ENCODE measurements around the gene ORM1.
"Not testable (repeated sequence)": the region's sequence is repeated elsewhere in the genome, so short reads cannot be mapped to it uniquely, and the experiment has no call there.

Gene ORM1

DNA sequence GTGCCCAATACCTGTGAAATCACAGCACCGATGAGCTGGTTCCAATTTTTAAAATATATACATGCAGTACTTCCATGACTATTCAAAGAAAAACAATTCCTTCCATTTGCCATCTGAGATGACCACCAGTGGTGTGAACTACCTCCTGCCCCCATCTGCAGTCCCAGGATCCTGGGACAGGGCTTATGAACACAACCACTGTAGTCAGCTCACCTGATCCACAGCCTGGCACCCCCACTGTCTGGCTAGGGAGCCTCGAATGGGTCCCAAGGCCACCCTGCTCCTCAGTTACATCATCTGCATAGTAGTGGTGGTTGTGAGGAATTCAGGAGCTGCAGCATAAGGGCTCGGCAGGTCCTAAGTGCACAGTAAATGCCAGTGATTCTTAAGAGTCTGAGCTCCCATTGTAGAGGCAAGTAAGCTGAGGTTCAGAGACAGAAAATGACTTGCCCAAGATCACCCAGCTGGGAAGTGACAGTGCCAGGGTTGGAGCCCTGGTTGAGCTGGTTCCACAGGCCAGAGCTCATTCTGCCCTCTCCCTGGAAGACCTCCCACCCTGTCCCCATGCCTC is 2.9 kb downstream of the ORM1 start:
- DNase-seq = not testable (repeated sequence)

- DNase-seq = no peak
Observed at GRCh38 chr9:114327749-114328148, 4.9 kb downstream of the ORM1 start.

DNA sequence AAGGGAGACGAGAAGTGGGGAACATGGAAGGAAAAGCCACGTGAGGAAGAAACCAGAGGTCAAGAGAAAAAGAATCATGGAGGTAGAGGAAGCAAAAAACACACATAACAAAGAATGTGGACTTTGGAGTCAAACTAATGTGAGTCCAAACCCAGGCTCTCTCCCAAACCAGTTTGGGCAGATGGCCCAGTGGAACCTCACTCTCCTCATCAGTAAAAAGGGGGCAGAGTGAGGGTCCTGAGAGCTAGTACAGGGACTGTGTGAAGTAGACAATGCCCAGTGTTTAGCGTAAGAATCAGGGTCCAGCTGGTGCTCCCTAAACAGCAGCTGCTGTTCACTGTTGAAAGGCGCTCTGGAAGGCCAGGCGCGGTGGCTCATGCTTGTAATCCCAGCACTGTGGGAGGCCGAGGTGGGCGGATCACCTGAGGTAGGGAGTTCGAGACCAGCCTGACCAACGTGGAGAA is 5.5 kb downstream of the ORM1 start:
- DNase-seq = not testable (repeated sequence)

- not testable (repeated sequence) for DNase-seq
Observed at GRCh38 chr9:114328937-114329624, 6.2 kb downstream of the ORM1 start.

DNA sequence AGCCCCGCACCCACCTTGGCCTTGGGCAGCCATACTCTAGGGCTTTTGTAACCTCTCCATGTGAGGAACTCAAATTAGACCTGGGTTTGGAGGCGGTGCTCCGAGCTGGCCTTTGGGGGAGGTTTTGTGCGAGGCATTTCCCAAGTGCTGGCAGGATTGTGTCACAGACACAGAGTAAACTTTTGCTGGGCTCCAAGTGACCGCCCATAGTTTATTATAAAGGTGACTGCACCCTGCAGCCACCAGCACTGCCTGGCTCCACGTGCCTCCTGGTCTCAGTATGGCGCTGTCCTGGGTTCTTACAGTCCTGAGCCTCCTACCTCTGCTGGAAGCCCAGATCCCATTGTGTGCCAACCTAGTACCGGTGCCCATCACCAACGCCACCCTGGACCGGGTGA is 6.7 kb downstream of the ORM1 start, which contains the start of gene ORM2:
Gene ORM2 (plus strand): TSS at position 245 of the 398 bp plus-strand sequence. CDS start 36 bp downstream, at position 281.
- DNase-seq = not testable (repeated sequence)

DNA sequence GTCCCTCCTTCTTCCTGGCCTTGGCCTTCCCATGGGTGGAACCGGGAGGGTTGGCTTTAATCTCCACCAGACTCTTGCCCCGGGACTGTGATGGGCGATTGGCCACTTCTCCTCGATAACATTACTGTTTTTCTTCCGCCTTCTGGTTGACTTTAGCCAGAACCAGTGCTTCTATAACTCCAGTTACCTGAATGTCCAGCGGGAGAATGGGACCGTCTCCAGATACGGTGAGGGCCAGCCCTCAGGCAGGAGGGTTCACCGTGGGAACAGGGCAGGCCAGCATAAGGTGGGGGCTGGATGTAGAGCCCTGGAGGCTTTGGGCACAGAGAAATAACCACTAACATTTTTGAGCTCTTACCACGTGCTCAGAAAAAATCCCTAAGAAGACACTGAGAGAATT is 7.7 kb downstream of the ORM1 start:
- no peak for DNase-seq

DNA sequence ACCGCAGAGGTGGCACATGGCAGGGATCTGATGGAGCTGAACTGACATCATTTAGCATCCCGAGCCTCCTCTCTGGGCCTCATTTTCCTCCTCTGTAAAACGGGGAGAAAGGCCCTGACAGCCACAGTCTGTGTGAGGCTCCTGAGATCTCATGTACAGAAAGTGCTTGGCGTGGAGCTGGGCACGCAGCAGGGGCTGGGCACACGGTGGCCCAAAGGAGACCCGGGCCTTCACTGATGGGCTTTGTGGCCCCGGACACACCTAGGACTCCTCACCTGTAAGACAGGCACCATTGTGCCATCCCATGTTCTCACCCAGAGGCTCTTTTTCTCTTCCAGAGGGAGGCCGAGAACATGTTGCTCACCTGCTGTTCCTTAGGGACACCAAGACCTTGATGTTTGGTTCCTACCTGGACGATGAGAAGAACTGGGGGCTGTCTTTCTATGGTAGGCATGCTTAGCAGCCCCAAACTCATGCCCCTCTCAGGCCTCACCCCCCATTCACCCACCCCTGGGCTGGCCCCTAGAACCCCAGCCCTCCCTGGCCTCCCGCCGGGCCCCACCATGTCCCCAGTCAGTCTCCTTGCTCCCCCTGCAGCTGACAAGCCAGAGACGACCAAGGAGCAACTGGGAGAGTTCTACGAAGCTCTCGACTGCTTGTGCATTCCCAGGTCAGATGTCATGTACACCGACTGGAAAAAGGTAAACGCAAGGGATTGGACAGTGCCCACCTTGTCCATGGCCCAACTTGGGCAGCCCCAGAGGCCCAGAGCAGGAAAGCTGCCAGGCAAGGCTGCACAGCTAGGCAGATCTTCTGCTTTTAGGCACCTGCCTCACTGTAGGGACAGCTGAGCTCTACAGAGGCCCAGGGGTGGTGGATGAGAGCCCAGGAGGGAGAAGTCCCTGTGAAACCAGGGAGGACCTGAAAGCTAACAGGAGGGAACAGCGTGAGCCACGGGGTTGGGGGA is 8.6 kb downstream of the ORM1 start:
- not testable (repeated sequence) for DNase-seq

DNA sequence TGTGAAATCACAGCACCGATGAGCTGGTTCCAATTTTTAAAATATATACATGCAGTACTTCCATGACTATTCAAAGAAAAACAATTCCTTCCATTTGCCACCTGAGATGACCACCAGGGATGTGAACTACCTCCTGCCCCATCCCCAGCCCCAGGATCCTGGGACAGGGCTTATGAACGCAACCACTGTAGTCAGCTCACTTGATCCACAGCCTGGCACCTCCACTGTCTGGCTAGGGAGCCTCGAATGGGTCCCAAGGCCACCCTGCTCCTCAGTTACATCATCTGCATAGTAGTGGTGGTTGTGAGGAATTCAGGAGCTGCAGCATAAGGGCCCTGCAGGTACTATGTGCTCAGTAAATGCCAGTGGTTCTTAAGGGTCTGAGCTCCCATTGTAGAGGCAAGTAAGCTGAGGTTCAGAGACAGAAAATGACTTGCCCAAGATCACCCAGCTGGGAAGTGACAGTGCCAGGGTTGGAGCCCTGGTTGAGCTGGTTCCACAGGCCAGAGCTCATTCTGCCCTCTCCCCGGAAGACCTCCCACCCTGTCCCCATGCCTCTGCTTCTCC is 9.7 kb downstream of the ORM1 start:
- not testable (repeated sequence) for DNase-seq

DNA sequence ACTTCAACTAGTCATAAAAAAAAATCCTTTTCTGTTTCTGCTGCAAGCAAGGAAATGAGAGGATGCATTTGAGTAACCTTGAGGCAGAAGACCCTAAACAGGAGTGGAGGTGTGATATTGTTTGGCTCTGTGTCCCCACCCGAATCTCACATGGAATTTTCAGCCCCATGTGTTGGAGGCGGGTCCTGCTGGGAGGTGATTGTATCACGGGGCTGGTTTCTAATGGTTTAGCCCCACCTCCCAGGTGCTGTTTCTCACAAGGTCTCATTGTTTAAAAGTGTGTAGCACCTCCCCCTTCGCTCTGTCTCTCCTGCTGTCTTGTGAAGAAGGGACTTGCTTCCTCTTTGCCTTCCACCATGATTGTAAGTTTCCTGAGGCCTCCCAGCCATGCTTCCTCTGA is 10.8 kb downstream of the ORM1 start:
- DNase-seq = not testable (repeated sequence)

DNA sequence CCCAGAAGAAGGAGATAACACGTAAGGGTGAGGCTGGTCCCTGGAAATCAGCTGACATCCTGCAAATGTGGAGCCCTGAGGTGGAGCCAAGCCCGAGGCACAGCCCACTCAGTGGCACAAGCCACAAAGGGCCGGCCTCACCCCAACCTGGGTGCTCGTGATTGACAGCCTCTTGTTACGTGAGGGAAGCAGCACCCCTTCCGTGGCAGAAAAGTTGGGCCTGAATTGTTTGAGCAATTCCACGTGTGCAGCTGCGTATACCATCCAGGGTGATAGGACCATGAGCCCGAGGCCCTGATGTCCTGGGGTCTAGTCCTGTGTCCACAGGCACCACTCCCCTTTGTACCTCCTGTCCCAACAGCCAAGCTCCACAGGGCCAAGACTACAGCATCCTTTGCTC is 11.6 kb downstream of the ORM1 start:
- no peak for DNase-seq

DNA sequence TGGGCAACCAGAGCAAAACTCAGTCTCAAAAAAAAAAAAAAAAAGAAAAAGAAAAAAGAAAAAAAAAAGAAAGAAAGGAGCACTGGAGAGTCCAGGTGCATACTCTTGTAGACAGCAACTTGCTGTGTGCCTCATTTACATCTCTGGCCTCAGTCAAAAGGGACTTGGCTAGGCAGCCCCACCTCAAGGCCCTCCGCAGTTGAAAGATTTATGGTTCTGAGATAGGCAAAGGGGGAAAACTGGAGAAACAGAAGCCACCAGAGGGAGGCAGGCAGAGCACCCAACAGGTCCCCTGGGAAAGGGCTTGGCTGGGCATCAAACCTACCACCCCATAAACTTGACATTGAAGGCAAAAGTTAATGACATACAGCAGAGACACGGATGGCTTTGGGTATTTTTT is 12.8 kb downstream of the ORM1 start:
- DNase-seq = no peak

GRCh38 chr9:114336157-114336556 is 13.3 kb downstream of the ORM1 start:
- no peak for DNase-seq

DNA sequence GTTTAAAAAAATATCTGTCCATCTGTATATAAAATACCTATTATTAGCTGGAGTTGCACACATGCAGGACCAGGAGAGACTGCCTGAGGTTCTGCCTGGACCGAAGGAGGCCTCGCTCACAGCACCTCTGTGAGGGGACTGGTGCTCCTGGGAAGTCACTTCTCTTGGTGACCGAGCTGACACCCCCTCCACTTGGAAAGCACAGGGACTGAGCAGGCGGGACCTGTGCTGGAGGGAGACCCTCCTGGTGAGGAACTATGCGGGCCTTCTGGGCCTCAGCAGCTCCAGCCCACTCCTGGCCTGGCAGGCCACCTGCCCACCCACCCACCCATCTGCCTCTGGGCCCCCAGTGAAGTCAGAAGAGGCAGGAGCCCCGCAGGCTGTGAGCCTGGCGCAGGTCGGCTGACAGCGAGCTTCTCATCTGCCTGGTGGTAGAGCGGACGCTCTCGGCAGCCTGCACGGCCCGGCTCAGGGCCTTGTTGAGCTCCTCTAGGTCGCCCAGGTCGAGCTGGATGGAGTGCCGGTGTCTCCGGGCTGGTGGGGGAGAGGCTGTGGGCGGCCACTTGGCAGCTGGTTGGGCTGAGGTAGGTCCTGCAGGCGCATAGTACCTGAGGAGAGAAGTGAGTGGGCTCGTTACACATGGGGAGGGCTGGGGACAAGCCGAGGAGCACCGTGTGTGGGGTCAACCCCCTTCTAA is 13.9 kb downstream of the ORM1 start:
- DNase-seq = no peak

DNA sequence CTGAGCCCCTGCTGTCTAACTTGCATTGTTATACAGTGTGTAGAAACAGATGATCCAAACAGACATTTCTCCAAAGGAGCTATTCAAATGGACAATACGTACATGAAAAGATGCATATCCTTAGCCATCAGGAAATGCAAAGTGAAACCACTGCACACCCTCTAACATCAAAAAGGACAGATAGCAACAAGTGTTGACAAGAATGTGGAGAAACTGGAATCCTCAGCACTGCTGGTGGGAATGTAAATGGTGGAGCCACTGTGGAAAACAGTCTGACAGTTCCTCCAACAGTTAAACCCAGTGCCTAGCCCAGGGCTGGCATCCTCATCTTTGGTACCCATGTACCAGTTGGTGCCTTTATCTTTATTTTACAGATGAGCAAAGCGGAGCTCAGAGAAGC is 15.3 kb downstream of the ORM1 start:
- no peak for DNase-seq

DNA sequence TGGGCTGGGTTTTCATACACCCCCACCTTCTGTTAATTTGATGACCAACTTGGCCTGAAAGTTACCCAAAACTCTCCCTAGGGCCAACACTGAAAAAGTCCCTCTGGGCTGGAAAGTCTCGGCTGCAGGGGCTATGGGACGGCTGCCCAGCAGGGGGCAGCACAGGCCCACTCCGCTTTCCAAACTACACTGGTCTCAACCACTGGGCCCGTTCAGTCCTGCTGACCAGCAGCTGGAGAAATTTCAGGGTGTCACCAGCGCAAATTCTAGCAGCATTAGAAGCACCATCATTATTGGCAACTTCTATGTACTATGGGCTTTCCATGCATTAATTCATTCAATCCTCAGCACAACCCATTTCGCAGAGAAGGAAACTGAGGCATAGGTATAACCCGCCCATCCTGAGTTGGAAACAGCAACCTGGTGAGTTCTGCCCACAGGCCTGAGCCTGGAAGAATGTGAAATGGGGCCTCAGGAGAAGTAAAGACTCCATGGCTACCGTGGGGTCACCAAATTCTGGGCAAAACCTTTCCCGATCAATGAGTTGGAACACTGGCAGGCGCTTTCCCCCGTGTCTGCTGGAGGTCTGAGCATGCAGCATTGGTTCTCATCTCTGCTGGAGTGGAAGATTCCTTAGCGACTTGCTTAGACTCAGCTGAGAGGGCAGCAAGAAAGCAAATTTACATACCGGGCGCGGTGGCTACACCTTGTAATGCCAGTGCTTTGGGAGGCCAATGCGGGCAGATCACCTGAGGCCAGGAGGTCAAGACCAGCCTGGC is 16.4 kb downstream of the ORM1 start:
- no peak for DNase-seq

- DNase-seq = no peak
Observed at GRCh38 chr9:114341152-114341830, 18.4 kb downstream of the ORM1 start.

- no peak for DNase-seq
Observed at GRCh38 chr9:114341991-114342390, 19.1 kb downstream of the ORM1 start.

DNA sequence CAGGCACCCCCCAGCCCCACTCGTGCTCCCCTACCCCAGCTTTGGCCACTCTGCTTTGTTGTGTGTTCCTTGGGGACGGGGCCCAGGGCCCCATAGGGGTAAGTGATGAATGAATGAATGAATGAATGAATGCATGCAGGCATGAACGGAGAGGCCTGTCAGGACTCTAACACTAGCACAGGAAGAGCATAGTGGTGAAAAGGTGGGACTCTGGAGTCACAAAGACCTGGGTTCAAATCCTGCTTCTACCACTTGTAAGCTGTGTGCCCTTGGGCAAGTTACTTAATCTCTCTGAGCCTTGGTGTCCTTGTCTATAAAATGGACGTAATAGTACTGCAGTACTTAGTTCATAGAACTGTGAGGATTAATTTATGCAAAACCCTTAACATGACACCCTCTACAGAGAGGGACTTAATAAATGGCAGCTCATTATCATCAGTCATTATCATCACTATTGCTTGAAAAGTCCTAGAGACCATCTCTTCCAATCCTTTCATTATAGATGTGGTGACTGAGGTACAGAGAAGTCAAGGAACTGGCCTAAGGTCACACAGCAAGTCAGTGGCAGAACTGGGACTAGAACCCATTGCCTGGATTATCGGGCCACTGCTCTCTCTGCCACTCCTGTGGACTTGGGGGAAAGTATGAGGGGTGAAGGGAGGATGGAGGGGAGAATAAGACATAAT is 20.0 kb downstream of the ORM1 start:
- no peak for DNase-seq

DNA sequence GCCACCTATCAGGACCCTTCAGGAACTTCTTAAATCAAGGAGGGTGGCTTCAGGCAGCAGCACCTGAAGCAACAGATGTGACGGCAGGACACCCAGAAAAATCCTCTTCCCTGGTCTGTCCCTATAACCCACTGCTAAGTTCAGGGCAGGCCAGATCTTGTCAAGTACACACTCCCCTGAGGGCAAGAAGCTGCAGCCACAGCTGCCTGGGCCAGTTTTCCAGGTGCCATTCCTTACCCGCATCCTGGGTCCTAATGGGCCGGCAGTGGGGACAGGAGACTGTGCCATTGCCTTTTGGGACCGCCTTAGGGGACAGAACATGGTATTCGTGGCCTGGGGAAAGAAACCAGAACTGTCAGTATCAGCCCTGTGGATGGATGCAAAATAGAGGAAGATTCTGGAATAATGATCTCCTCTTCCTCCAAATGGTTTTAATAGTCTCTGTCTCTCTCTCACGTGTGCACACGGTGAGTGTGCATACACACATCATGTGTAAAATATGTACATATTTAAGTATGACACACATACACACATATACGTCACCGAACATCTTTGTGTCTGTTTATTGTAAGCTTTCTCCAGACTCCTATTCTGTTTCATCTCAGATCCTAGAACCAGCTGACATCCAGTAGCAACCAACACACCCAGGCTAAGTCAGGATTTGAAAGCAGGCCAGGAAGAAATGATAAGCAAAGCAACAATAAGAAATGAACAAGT is 20.7 kb downstream of the ORM1 start:
- DNase-seq = no peak

GRCh38 chr9:114344188-114344566 is 21.3 kb downstream of the ORM1 start:
- DNase-seq = no peak
